Globus pallidus (tissue), 1 donor: ENCODE results near the gene PRKN.

Experiments
- DNase-seq: peaks from one replicate; pipeline ENCODE4 v3.0.0-alpha.2; 2015; ENCODE audit warnings: low spot score

The PRKN gene

GRCh38 chr6:162301128-162301527 is 426.4 kb downstream of the PRKN start:
- no peak for DNase-seq

- peak; percentile 9 for DNase-seq
These were observed 433.5 kb downstream of the PRKN start for GRCh38 chr6:162294029-162294428.

GRCh38 chr6:162292915-162293314 is 434.7 kb downstream of the PRKN start:
- DNase-seq = no peak

GRCh38 chr6:162290846-162291465 is 436.6 kb downstream of the PRKN start:
- peak; percentile 5 for DNase-seq

- peak; percentile 70 for DNase-seq
These were observed 437.6 kb downstream of the PRKN start for GRCh38 chr6:162289972-162290371.

GRCh38 chr6:162273986-162274385 is 453.6 kb downstream of the PRKN start:
- no peak for DNase-seq

- no peak for DNase-seq
These were observed 455.6 kb downstream of the PRKN start for GRCh38 chr6:162271922-162272321.

- DNase-seq = no peak
These were observed 456.6 kb downstream of the PRKN start for GRCh38 chr6:162270966-162271365.

GRCh38 chr6:162267641-162268040 is 459.9 kb downstream of the PRKN start:
- no peak for DNase-seq

GRCh38 chr6:162267126-162267525 is 460.4 kb downstream of the PRKN start:
- no peak for DNase-seq

GRCh38 chr6:162264581-162264980 is 463.0 kb downstream of the PRKN start:
- no peak for DNase-seq

- no peak for DNase-seq
These were observed 464.9 kb downstream of the PRKN start for GRCh38 chr6:162262466-162263196.

GRCh38 chr6:162261598-162261997 is 466.0 kb downstream of the PRKN start:
- DNase-seq = no peak

GRCh38 chr6:162260027-162260426 is 467.5 kb downstream of the PRKN start:
- no peak for DNase-seq

GRCh38 chr6:162258647-162259046 is 468.9 kb downstream of the PRKN start:
- DNase-seq = no peak

- no peak for DNase-seq
These were observed 471.2 kb downstream of the PRKN start for GRCh38 chr6:162256361-162256760.

GRCh38 chr6:162251257-162251656 is 476.3 kb downstream of the PRKN start:
- DNase-seq = no peak

GRCh38 chr6:162249907-162250642 is 477.5 kb downstream of the PRKN start:
- no peak for DNase-seq

GRCh38 chr6:162245830-162246420 is 481.6 kb downstream of the PRKN start:
- DNase-seq = no peak

- DNase-seq = no peak
These were observed 483.5 kb downstream of the PRKN start for GRCh38 chr6:162244031-162244430.

- DNase-seq = no peak
These were observed 484.7 kb downstream of the PRKN start for GRCh38 chr6:162242915-162243314.

- DNase-seq = no peak
These were observed 488.2 kb downstream of the PRKN start for GRCh38 chr6:162239330-162239729.

- no peak for DNase-seq
These were observed 488.9 kb downstream of the PRKN start for GRCh38 chr6:162238675-162239074.
